K562 (cell line): ENCODE measurements around the gene MTSS2. TPM values are rescaled to one million over a fixed set of nuclear protein-coding genes. Genes with fewer than 3 reads are reported as not detected.

Source experiments
- MGA ChIP-seq: fragments of 450-650 bp; IDR thresholded peaks from 2 replicates; pipeline ENCODE4 v1.6.1; 2016; ENCODE audit warnings: mild to moderate bottlenecking, moderate library complexity
- MTA3 ChIP-seq: fragments of 450-650 bp; formaldehyde crosslinking; IDR thresholded peaks from 2 replicates; pipeline ENCODE4 v1.6.1; 2017; ENCODE audit warnings: mild to moderate bottlenecking, borderline replicate concordance
- PCBP1 ChIP-seq: fragments of 200-400 bp; formaldehyde crosslinking; IDR thresholded peaks from 2 replicates; pipeline ENCODE4 v1.6.1; 2018; ENCODE audit warnings: mild to moderate bottlenecking, low read depth, low read length; ENCODE audit not compliant: poor library complexity, severe bottlenecking
- RERE ChIP-seq: sonication (generic); formaldehyde crosslinking; IDR thresholded peaks from 2 replicates; pipeline ENCODE4 v1.8.0; 2023; ENCODE audit warnings: missing genetic modification reagents, mild to moderate bottlenecking, borderline replicate concordance
- TAL1 ChIP-seq: fragments of 450-650 bp; IDR thresholded peaks from 2 replicates; pipeline ENCODE4 v1.6.1; 2016; ENCODE audit warnings: mild to moderate bottlenecking
- polyA plus RNA-seq, 8 experiments: library from polyadenylated mRNA; depleted of rRNA in 4 of 8; stranded (reverse) in 5 of 8; unstranded in 3 of 8; fragments of >200 nt; fragmentation: Nextera tagmentation in 2 of 8; fragmentation: Illumina TruSeq in 1 of 8; extraction: Ambion mirVana in 2 of 8; extraction: Trizol in 1 of 8; gene quantifications; 2 replicates each; pipeline versions ENCODE4 v1.2.1 to v1.2.3, GENCODE V29; 2011 to 2014; ENCODE audit warnings: inconsistent platforms in 1 of 8, missing spikeins in 1 of 8
- total RNA-seq, 7 experiments: library from RNA; depleted of rRNA in 6 of 7; stranded (reverse); fragments of >200 nt in 6 of 7; fragmentation: Illumina TruSeq in 2 of 7; extraction: Trizol in 2 of 7; gene quantifications; 2 replicates each; pipeline versions ENCODE4 v1.2.1 to v1.2.3, GENCODE V29; 2011 to 2021; ENCODE audit warnings: low replicate concordance in 1 of 7
- TF ChIP-seq, protein P1 (sequence below), 3 experiments: fragments of 200-800 bp in 1 of 3; fragments of 250-450 bp in 1 of 3; fragments of 450-650 bp in 1 of 3; sonication (Bioruptor Pico) in 1 of 3; sonication (Bioruptor generic) in 1 of 3; formaldehyde crosslinking in 1 of 3; IDR thresholded peaks; 2 replicates each; pipeline versions ENCODE4 v1.6.1 to v1.8.0; 2016 to 2022; ENCODE audit warnings: mild to moderate bottlenecking in 2 of 3, missing genetic modification characterization in 2 of 3, missing compliant biosample characterization in 1 of 3, moderate library complexity in 1 of 3

The MTSS2 gene
- total and polyA plus RNA-seq, 9 of the 15 experiments (the other 6 are each of a cell fraction or from before 2014, with no cell fraction given) = 0.11 to 60.3 (median 16.9) TPM

DNA sequence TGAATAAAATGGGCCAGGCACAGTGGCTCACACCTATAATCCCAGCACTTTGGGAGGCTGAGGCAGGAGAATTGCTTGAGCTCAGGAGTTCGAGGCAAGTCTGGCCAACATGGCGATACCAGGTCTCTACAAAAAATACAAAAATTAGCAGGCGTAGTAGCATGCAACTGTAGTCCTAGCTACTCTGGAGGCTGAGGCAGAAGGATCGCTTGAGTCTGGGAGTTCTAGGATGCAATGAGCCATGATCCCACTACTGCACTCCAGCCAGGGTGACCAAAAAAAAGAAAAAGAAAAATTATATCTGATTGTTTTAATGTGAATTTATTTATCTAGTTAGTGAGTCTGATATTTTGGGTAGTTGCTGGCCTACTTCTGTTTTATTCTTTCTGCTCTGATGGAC, 32.4 kb downstream of the MTSS2 start (continued):
- TF ChIP-seq, protein P1, sequence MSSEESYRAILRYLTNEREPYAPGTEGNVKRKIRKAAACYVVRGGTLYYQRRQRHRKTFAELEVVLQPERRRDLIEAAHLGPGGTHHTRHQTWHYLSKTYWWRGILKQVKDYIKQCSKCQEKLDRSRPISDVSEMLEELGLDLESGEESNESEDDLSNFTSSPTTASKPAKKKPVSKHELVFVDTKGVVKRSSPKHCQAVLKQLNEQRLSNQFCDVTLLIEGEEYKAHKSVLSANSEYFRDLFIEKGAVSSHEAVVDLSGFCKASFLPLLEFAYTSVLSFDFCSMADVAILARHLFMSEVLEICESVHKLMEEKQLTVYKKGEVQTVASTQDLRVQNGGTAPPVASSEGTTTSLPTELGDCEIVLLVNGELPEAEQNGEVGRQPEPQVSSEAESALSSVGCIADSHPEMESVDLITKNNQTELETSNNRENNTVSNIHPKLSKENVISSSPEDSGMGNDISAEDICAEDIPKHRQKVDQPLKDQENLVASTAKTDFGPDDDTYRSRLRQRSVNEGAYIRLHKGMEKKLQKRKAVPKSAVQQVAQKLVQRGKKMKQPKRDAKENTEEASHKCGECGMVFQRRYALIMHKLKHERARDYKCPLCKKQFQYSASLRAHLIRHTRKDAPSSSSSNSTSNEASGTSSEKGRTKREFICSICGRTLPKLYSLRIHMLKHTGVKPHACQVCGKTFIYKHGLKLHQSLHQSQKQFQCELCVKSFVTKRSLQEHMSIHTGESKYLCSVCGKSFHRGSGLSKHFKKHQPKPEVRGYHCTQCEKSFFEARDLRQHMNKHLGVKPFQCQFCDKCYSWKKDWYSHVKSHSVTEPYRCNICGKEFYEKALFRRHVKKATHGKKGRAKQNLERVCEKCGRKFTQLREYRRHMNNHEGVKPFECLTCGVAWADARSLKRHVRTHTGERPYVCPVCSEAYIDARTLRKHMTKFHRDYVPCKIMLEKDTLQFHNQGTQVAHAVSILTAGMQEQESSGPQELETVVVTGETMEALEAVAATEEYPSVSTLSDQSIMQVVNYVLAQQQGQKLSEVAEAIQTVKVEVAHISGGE (CRISPR knock-in tag; IDR thresholded peaks at IDR 0.05) = 0 out of 6 replicates have a peak, but pooled peaks of 1 of the 3 experiments have one; percentile 3
- no peak for TF ChIP-seq RERE (CRISPR knock-in tag)
- TF ChIP-seq PCBP1 = no peak
- TF ChIP-seq TAL1 = no peak
- TF ChIP-seq MTA3 = no peak
- TF ChIP-seq MGA = no peak
